Natural killer cell treated with Interleukin-12 subunit alpha and Interleukin-12 subunit beta and Interleukin-15 and Interleukin-18, amount 100 ng/mL, for 72 hours (primary cell): Measurements from ENCODE around the gene SCN10A. TPM values are rescaled to one million over a fixed set of nuclear protein-coding genes. Genes with fewer than 3 reads are reported as not detected.

Experiments
- ATAC-seq, 2 donors: fragments of 150-1000 bp; cut with Tn5 transposase in 1 of 2; sonication (Bioruptor Pico), chemical (Tn5 transposase) in 1 of 2; 2 replicates each; pipeline ENCODE4 v1.10.0; 2021
- DNase-seq: peaks from one replicate; pipeline ENCODE4 v3.0.0; 2022; ENCODE audit warnings: low spot score
- H3K27ac Mint-ChIP-seq, 2 donors: 1 replicate in 1 of 2; 2 replicates in 1 of 2; pipeline ENCODE4 v1.8.0; 2022; ENCODE audit warnings: mixed read lengths in 2 of 2, mild to moderate bottlenecking in 1 of 2, moderate library complexity in 1 of 2
- H3K27me3 Mint-ChIP-seq, 2 donors: 1 replicate in 1 of 2; 2 replicates in 1 of 2; pipeline ENCODE4 v1.8.0; 2022; ENCODE audit warnings: mixed read lengths in 2 of 2
- H3K36me3 Mint-ChIP-seq: one replicate; pipeline ENCODE4 v1.8.0; 2022; ENCODE audit warnings: mixed read lengths
- H3K4me1 Mint-ChIP-seq, 2 donors: 1 replicate in 1 of 2; 2 replicates in 1 of 2; pipeline ENCODE4 v1.8.0; 2022; ENCODE audit warnings: low read depth in 2 of 2, mixed read lengths in 2 of 2, mild to moderate bottlenecking in 1 of 2
- H3K4me3 Mint-ChIP-seq: one replicate; pipeline ENCODE4 v1.8.0; 2022; ENCODE audit warnings: mixed read lengths
- H3K9me3 Mint-ChIP-seq: 2 replicates; pipeline ENCODE4 v1.8.0; 2022; ENCODE audit warnings: mixed read lengths
- total RNA-seq, 2 donors: library from RNA; stranded (reverse); gene quantifications; one replicate each; pipeline ENCODE4 v1.2.3, GENCODE V29; 2022

Gene SCN10A
- total RNA-seq, 2 donors from 2014 or later = not detected

- peaks cover 5 to 11% of the 10 kb centered on the region in 2 donors for H3K27me3 Mint-ChIP-seq
- DNase-seq (no peak), ATAC-seq (no peak)
- H3K4me3 Mint-ChIP-seq = no peak overlapping the region
- no peaks in the 10 kb centered on the region for H3K4me1 Mint-ChIP-seq
- no peak overlapping the region for H3K27ac Mint-ChIP-seq
- no peaks in the 10 kb centered on the region for H3K9me3 Mint-ChIP-seq
- H3K36me3 Mint-ChIP-seq = no peaks in the 10 kb centered on the region
These were observed 92.2 kb downstream of the SCN10A start for GRCh38 chr3:38723569-38724391.

GRCh38 chr3:38722781-38723568 lies 93.0 kb downstream of the SCN10A start:
- H3K27ac Mint-ChIP-seq = no peak overlapping the region
- no peaks in the 10 kb centered on the region for H3K4me1 Mint-ChIP-seq
- H3K4me3 Mint-ChIP-seq = no peak overlapping the region
- H3K27me3 Mint-ChIP-seq = peaks cover 5 to 8% of the 10 kb centered on the region in 2 donors
- ATAC-seq = no peak
- no peaks in the 10 kb centered on the region for H3K9me3 Mint-ChIP-seq
- H3K36me3 Mint-ChIP-seq = no peaks in the 10 kb centered on the region
- no peak for DNase-seq

- Mint-ChIP-seq H3K27me3 (peaks cover 2 to 5% of the 10 kb centered on the region in 2 donors), H3K4me1 (no peaks in the 10 kb centered on the region), H3K4me3 (no peak overlapping the region), H3K27ac (no peak overlapping the region), H3K36me3 (no peaks in the 10 kb centered on the region), H3K9me3 (no peaks in the 10 kb centered on the region)
- ATAC-seq (no peak), DNase-seq (no peak)
These were observed 94.7 kb downstream of the SCN10A start for GRCh38 chr3:38721207-38721772.

- no peaks in the 10 kb centered on the region for H3K9me3 Mint-ChIP-seq
- H3K27ac Mint-ChIP-seq = no peak overlapping the region
- no peak for DNase-seq
- no peak overlapping the region for H3K4me3 Mint-ChIP-seq
- H3K36me3 Mint-ChIP-seq = no peaks in the 10 kb centered on the region
- ATAC-seq = no peak
- H3K4me1 Mint-ChIP-seq = no peaks in the 10 kb centered on the region
- H3K27me3 Mint-ChIP-seq = peaks cover 2 to 5% of the 10 kb centered on the region in 2 donors
These were observed 95.6 kb downstream of the SCN10A start for GRCh38 chr3:38720465-38720864.

GRCh38 chr3:38717355-38718240 lies 98.4 kb downstream of the SCN10A start:
- peaks cover 5 to 8% of the 10 kb centered on the region in 2 donors for H3K27me3 Mint-ChIP-seq
- no peak overlapping the region for H3K4me3 Mint-ChIP-seq
- H3K36me3 Mint-ChIP-seq = no peaks in the 10 kb centered on the region
- no peak overlapping the region for H3K27ac Mint-ChIP-seq
- H3K4me1 Mint-ChIP-seq = no peaks in the 10 kb centered on the region
- no peaks in the 10 kb centered on the region for H3K9me3 Mint-ChIP-seq
- DNase-seq (no peak), ATAC-seq (no peak)

GRCh38 chr3:38713121-38713520 lies 102.9 kb downstream of the SCN10A start:
- no peaks in the 10 kb centered on the region for H3K9me3 Mint-ChIP-seq
- H3K36me3 Mint-ChIP-seq = no peaks in the 10 kb centered on the region
- H3K27ac Mint-ChIP-seq = no peak overlapping the region

GRCh38 chr3:38711321-38711720 lies 104.7 kb downstream of the SCN10A start:
- no peaks in the 10 kb centered on the region for H3K9me3 Mint-ChIP-seq
- DNase-seq (no peak), ATAC-seq (no peak)
- no peak overlapping the region for H3K27ac Mint-ChIP-seq
- H3K27me3 Mint-ChIP-seq = peaks cover 16 to 30% of the 10 kb centered on the region in 2 donors
- no peaks in the 10 kb centered on the region for H3K36me3 Mint-ChIP-seq
- H3K4me3 Mint-ChIP-seq = no peak overlapping the region
- no peaks in the 10 kb centered on the region for H3K4me1 Mint-ChIP-seq

More at GRCh38 chr3:38713121-38713520, 102.9 kb downstream of the SCN10A start:
- DNase-seq (no peak), ATAC-seq (no peak)
- Mint-ChIP-seq H3K4me1 (no peaks in the 10 kb centered on the region), H3K27me3 (peaks cover 16 to 25% of the 10 kb centered on the region in 2 donors), H3K4me3 (no peak overlapping the region)

- DNase-seq = no peak
These were observed 108.3 kb downstream of the SCN10A start for GRCh38 chr3:38707730-38708129.

GRCh38 chr3:38706961-38707360 lies 109.1 kb downstream of the SCN10A start:
- H3K4me3 Mint-ChIP-seq = no peak overlapping the region
- DNase-seq (no peak), ATAC-seq (no peak)
- no peaks in the 10 kb centered on the region for H3K36me3 Mint-ChIP-seq
- H3K27ac Mint-ChIP-seq = no peak overlapping the region
- peaks cover 11 to 22% of the 10 kb centered on the region in 2 donors for H3K27me3 Mint-ChIP-seq
- no peaks in the 10 kb centered on the region for H3K4me1 Mint-ChIP-seq
- H3K9me3 Mint-ChIP-seq = no peaks in the 10 kb centered on the region

More at GRCh38 chr3:38707730-38708129, 108.3 kb downstream of the SCN10A start:
- Mint-ChIP-seq H3K9me3 (no peaks in the 10 kb centered on the region), H3K27ac (no peak overlapping the region), H3K4me3 (no peak overlapping the region), H3K36me3 (no peaks in the 10 kb centered on the region), H3K27me3 (peaks cover 11 to 22% of the 10 kb centered on the region in 2 donors), H3K4me1 (no peaks in the 10 kb centered on the region)
- no peak for ATAC-seq

- DNase-seq (no peak), ATAC-seq (no peak)
- Mint-ChIP-seq H3K27ac (no peak overlapping the region), H3K36me3 (no peaks in the 10 kb centered on the region), H3K9me3 (no peaks in the 10 kb centered on the region), H3K27me3 (peaks cover 8% of the 10 kb centered on the region in 2 donors), H3K4me3 (no peak overlapping the region), H3K4me1 (no peaks in the 10 kb centered on the region)
These were observed 113.8 kb downstream of the SCN10A start for GRCh38 chr3:38702231-38702630.

- no peaks in the 10 kb centered on the region for H3K4me1 Mint-ChIP-seq
- no peaks in the 10 kb centered on the region for H3K36me3 Mint-ChIP-seq
- no peak for DNase-seq
- H3K27me3 Mint-ChIP-seq = peaks cover 11 to 15% of the 10 kb centered on the region in 2 donors
- no peak overlapping the region for H3K27ac Mint-ChIP-seq
- H3K4me3 Mint-ChIP-seq = no peak overlapping the region
- no peak for ATAC-seq
- H3K9me3 Mint-ChIP-seq = no peaks in the 10 kb centered on the region
These were observed 117.3 kb downstream of the SCN10A start for GRCh38 chr3:38698760-38699159.

GRCh38 chr3:38698061-38698460 lies 118.0 kb downstream of the SCN10A start:
- H3K9me3 Mint-ChIP-seq = no peaks in the 10 kb centered on the region
- no peak overlapping the region for H3K4me3 Mint-ChIP-seq
- H3K27me3 Mint-ChIP-seq = peaks cover 11 to 15% of the 10 kb centered on the region in 2 donors
- no peaks in the 10 kb centered on the region for H3K36me3 Mint-ChIP-seq
- no peaks in the 10 kb centered on the region for H3K4me1 Mint-ChIP-seq
- ATAC-seq (peak in 1 of 2 donors; percentile 17), DNase-seq (no peak)
- H3K27ac Mint-ChIP-seq = no peak overlapping the region

GRCh38 chr3:38696034-38696433 lies 120.0 kb downstream of the SCN10A start:
- no peak for ATAC-seq
- Mint-ChIP-seq H3K27ac (no peak overlapping the region), H3K9me3 (no peaks in the 10 kb centered on the region), H3K4me3 (no peak overlapping the region), H3K27me3 (peaks cover 8 to 15% of the 10 kb centered on the region in 2 donors), H3K4me1 (no peaks in the 10 kb centered on the region), H3K36me3 (no peaks in the 10 kb centered on the region)
- no peak for DNase-seq
